GM06990 (cell line): ENCODE data around the gene DNAH5.

Source experiments
- DNase-seq: peaks from one replicate; pipeline ENCODE4 v3.0.0-alpha.2; 2011; ENCODE audit not compliant: insufficient read length; ENCODE audit errors: extremely low read depth
- H3K27me3 ChIP-seq: replicated peaks from 2 replicates; pipeline ENCODE4 v1.6.0; 2011; ENCODE audit warnings: low read length; ENCODE audit not compliant: control insufficient read depth, insufficient read depth
- H3K36me3 ChIP-seq: 2 replicates; pipeline ENCODE4 v1.5.1; 2011; ENCODE audit warnings: low read length; ENCODE audit not compliant: control insufficient read depth, insufficient read depth
- H3K4me3 ChIP-seq: replicated peaks from 2 replicates; pipeline ENCODE4 v1.5.1; 2011; ENCODE audit warnings: low read depth, mild to moderate bottlenecking, control low read depth, low read length
- CTCF ChIP-seq: IDR thresholded peaks from 2 replicates; pipeline ENCODE4 v1.5.1; 2011; ENCODE audit warnings: low read length, control low read depth, mild to moderate bottlenecking, inconsistent platforms; ENCODE audit not compliant: insufficient read depth, poor library complexity, severe bottlenecking

The DNAH5 gene

GRCh38 chr5:13934125-13934524 is 10.4 kb downstream of the DNAH5 start:
- H3K4me3 ChIP-seq, result no peak overlapping the region
- H3K27me3 ChIP-seq, result no peaks in the 10 kb centered on the region
- no peak for TF ChIP-seq CTCF
- no peak for DNase-seq
- no peaks in the 10 kb centered on the region for H3K36me3 ChIP-seq

GRCh38 chr5:13932561-13932960 is 11.9 kb downstream of the DNAH5 start:
- H3K36me3 ChIP-seq, result no peaks in the 10 kb centered on the region
- H3K4me3 ChIP-seq, result no peak overlapping the region
- DNase-seq, result no peak
- H3K27me3 ChIP-seq, result no peaks in the 10 kb centered on the region
- no peak for TF ChIP-seq CTCF

GRCh38 chr5:13932011-13932410 is 12.5 kb downstream of the DNAH5 start:
- no peak for TF ChIP-seq CTCF
- no peaks in the 10 kb centered on the region for H3K27me3 ChIP-seq
- H3K36me3 ChIP-seq, result no peaks in the 10 kb centered on the region
- H3K4me3 ChIP-seq, result no peak overlapping the region
- DNase-seq, result no peak

- DNase-seq, result no peak
- Histone ChIP-seq H3K4me3 (no peak overlapping the region), H3K27me3 (no peaks in the 10 kb centered on the region), H3K36me3 (no peaks in the 10 kb centered on the region)
- TF ChIP-seq CTCF, result no peak
Measured at GRCh38 chr5:13930541-13931171, 13.8 kb downstream of the DNAH5 start.

- Histone ChIP-seq H3K36me3 (no peaks in the 10 kb centered on the region), H3K4me3 (no peak overlapping the region), H3K27me3 (no peaks in the 10 kb centered on the region)
- TF ChIP-seq CTCF, result no peak
- no peak for DNase-seq
Measured at GRCh38 chr5:13926731-13927130, 17.8 kb downstream of the DNAH5 start.

- no peak overlapping the region for H3K4me3 ChIP-seq
- TF ChIP-seq CTCF, result no peak
- H3K36me3 ChIP-seq, result no peaks in the 10 kb centered on the region
- no peak for DNase-seq
- H3K27me3 ChIP-seq, result no peaks in the 10 kb centered on the region; the same call in 1 of the 2 replicates
Measured at GRCh38 chr5:13921578-13921977, 22.9 kb downstream of the DNAH5 start.
